BLaER1 (cell line): ENCODE data around the gene KRT36.

Experiments
- H3K27ac ChIP-seq: shearing (Covaris generic); formaldehyde crosslinking; 2 replicates; pipeline ENCODE4 v1.8.1; 2022
- H3K27me3 ChIP-seq: shearing (Covaris generic); formaldehyde crosslinking; 2 replicates; pipeline ENCODE4 v1.8.1; 2022
- H3K36me3 ChIP-seq: shearing (Covaris generic); formaldehyde crosslinking; 2 replicates; pipeline ENCODE4 v1.8.1; 2022
- H3K4me1 ChIP-seq: shearing (Covaris generic); formaldehyde crosslinking; 2 replicates; pipeline ENCODE4 v1.8.1; 2022
- H3K4me2 ChIP-seq: shearing (Covaris generic); formaldehyde crosslinking; 2 replicates; pipeline ENCODE4 v1.8.1; 2022
- H3K4me3 ChIP-seq: shearing (Covaris generic); formaldehyde crosslinking; 2 replicates; pipeline ENCODE4 v1.8.1; 2022
- H3K9ac ChIP-seq: shearing (Covaris generic); formaldehyde crosslinking; 2 replicates; pipeline ENCODE4 v1.8.1; 2022
- H3K9me3 ChIP-seq: shearing (Covaris generic); formaldehyde crosslinking; 2 replicates; pipeline ENCODE4 v1.8.1; 2022
- H4K20me1 ChIP-seq: shearing (Covaris generic); formaldehyde crosslinking; 2 replicates; pipeline ENCODE4 v1.8.1; 2022
- Cebpa-rat ChIP-seq: shearing (Covaris generic); IDR thresholded peaks from 2 replicates; pipeline ENCODE4 v1.8.1; 2022

The KRT36 gene

GRCh38 chr17:41490000-41490990 lies 585 bp upstream of the KRT36 start:
- Histone ChIP-seq H3K4me1 (peaks cover 6% of the 10 kb centered on the region), H3K9me3 (no peaks in the 10 kb centered on the region), H4K20me1 (no peaks in the 10 kb centered on the region), H3K9ac (no peak overlapping the region), H3K36me3 (no peaks in the 10 kb centered on the region), H3K4me2 (no peak overlapping the region; the same call in 1 of the 2 replicates), H3K27me3 (no peaks in the 10 kb centered on the region), H3K4me3 (no peak overlapping the region), H3K27ac (no peak overlapping the region)
- TF ChIP-seq Cebpa-rat = no peak

- no peaks in the 10 kb centered on the region for H3K9me3 ChIP-seq
- H3K36me3 ChIP-seq = no peaks in the 10 kb centered on the region
- H3K9ac ChIP-seq = no peak overlapping the region
- H3K4me2 ChIP-seq = no peak overlapping the region
- TF ChIP-seq Cebpa-rat = no peak
- H3K4me3 ChIP-seq = no peak overlapping the region
- no peaks in the 10 kb centered on the region for H4K20me1 ChIP-seq
- no peaks in the 10 kb centered on the region for H3K27me3 ChIP-seq
- peaks cover 6% of the 10 kb centered on the region for H3K4me1 ChIP-seq
- H3K27ac ChIP-seq = no peak overlapping the region
Measured at GRCh38 chr17:41486809-41487530, 2.7 kb downstream of the KRT36 start.

DNA sequence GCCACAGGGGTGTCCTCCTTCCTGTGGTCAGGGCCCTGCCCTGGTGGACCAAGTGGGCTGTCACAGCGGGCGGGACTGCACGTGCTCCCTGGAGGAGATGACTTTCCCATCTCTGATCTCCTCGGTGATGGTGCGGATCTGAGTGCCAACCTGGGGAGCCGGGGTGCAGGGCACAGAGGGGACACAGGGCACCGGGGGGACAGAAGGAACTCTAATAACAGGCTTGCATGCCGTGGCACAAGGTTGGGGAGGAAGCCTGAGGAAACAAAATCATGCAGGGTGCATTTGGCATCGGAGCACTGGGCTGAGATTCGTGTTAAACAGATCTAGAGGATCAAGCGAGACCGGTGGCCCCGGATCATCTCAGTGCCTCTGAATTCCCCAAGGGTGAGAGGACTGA lies 3.4 kb downstream of the KRT36 start:
- no peaks in the 10 kb centered on the region for H3K36me3 ChIP-seq
- no peaks in the 10 kb centered on the region for H3K27me3 ChIP-seq
- TF ChIP-seq Cebpa-rat = no peak
- no peaks in the 10 kb centered on the region for H4K20me1 ChIP-seq
- no peak overlapping the region for H3K4me2 ChIP-seq
- H3K9ac ChIP-seq = no peak overlapping the region
- no peak overlapping the region for H3K4me3 ChIP-seq
- no peak overlapping the region for H3K27ac ChIP-seq
- H3K4me1 ChIP-seq = peaks cover 6% of the 10 kb centered on the region
- H3K9me3 ChIP-seq = no peaks in the 10 kb centered on the region

GRCh38 chr17:41484920-41485904 lies 4.5 kb downstream of the KRT36 start:
- Histone ChIP-seq H3K4me3 (no peak overlapping the region), H3K36me3 (no peaks in the 10 kb centered on the region), H3K4me1 (peaks cover 4% of the 10 kb centered on the region), H3K9ac (no peak overlapping the region), H3K27me3 (no peaks in the 10 kb centered on the region), H4K20me1 (no peaks in the 10 kb centered on the region), H3K27ac (no peak overlapping the region), H3K4me2 (no peak overlapping the region), H3K9me3 (no peaks in the 10 kb centered on the region)
- no peak for TF ChIP-seq Cebpa-rat

- Histone ChIP-seq H3K27me3 (no peaks in the 10 kb centered on the region), H3K9ac (no peak overlapping the region), H3K36me3 (no peaks in the 10 kb centered on the region), H3K9me3 (no peaks in the 10 kb centered on the region), H3K4me3 (no peak overlapping the region), H4K20me1 (no peaks in the 10 kb centered on the region), H3K4me2 (no peak overlapping the region), H3K4me1 (peaks cover 7% of the 10 kb centered on the region; the same call in 1 of the 2 replicates), H3K27ac (no peak overlapping the region)
- TF ChIP-seq Cebpa-rat = no peak
Measured at GRCh38 chr17:41483991-41484826, 5.5 kb downstream of the KRT36 start.

- no peak overlapping the region for H3K4me2 ChIP-seq
- no peak overlapping the region for H3K4me3 ChIP-seq
- H3K4me1 ChIP-seq = peaks cover 7% of the 10 kb centered on the region; the same call in 1 of the 2 replicates
- H3K27me3 ChIP-seq = no peaks in the 10 kb centered on the region
- H3K9me3 ChIP-seq = no peaks in the 10 kb centered on the region
- no peak overlapping the region for H3K9ac ChIP-seq
- H3K36me3 ChIP-seq = no peaks in the 10 kb centered on the region
- H4K20me1 ChIP-seq = no peaks in the 10 kb centered on the region
- TF ChIP-seq Cebpa-rat = no peak
- no peak overlapping the region for H3K27ac ChIP-seq
Measured at GRCh38 chr17:41483531-41483930, 6.2 kb downstream of the KRT36 start.

- Histone ChIP-seq H3K36me3 (no peaks in the 10 kb centered on the region), H3K4me2 (no peak within 1 kb of the TSS), H3K9me3 (no peaks in the 10 kb centered on the region), H4K20me1 (no peaks in the 10 kb centered on the region), H3K4me1 (peaks cover 7% of the 10 kb centered on the region; the same call in 1 of the 2 replicates), H3K27ac (no peak within 1 kb of the TSS), H3K9ac (no peak within 1 kb of the TSS), H3K27me3 (no peaks in the 10 kb centered on the region), H3K4me3 (no peak within 1 kb of the TSS)
- no peak for TF ChIP-seq Cebpa-rat
Measured at GRCh38 chr17:41481036-41481435, 8.7 kb downstream of the KRT36 start, which contains the start of gene KRT35. Gene KRT35, minus strand, starts transcription at chr17:41481151. Its CDS starts 54 bp downstream, at chr17:41481097.

DNA sequence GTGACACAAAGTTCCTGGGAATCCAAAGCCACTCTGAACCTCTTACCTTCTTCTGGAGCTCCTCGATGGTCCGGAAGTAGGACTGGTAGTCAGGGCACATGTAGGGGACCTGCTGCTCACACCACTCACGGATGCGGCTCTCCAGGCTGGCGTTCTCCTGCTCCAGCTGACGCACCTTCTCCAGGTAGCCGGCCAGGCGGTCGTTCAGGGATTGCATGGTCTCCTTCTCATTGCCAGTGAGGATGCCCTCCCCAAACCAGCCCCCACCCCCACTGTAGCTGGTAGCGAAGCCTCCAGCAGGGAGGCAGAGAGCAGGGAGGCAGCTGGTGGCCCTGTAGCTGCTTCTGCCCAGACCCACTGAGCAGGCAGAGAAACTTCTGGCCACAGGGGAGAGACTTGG lies 9.1 kb downstream of the KRT36 start:
- Histone ChIP-seq H3K4me3 (no peak overlapping the region), H3K4me1 (peaks cover 7% of the 10 kb centered on the region; the same call in 1 of the 2 replicates), H3K9me3 (no peaks in the 10 kb centered on the region), H3K36me3 (no peaks in the 10 kb centered on the region), H3K27ac (no peak overlapping the region), H3K4me2 (no peak overlapping the region), H3K9ac (no peak overlapping the region), H3K27me3 (no peaks in the 10 kb centered on the region), H4K20me1 (no peaks in the 10 kb centered on the region)
- TF ChIP-seq Cebpa-rat = no peak
